Cardiac septum (tissue), 1 donor: Measurements from ENCODE around the gene VPS25. TPM values are rescaled to one million over a fixed set of nuclear protein-coding genes. Genes with fewer than 3 reads are reported as not detected.

Experiments
- DNase-seq: peaks from one replicate; pipeline ENCODE4 v3.0.0-alpha.2; 2020; ENCODE audit warnings: low spot score
- intact Hi-C: fragments of 100-400 bp; cut with DNase I; formaldehyde crosslinking; loops from one replicate; pipeline ENCODE4 v1.14.0; 2022
- total RNA-seq: library from RNA; stranded (reverse); fragmentation: NEBNext Ultra II Directional; extraction: Animal tissue kit (Norgen Biotek cat#: 25700); gene quantifications from one replicate; pipeline ENCODE4 v1.2.1, GENCODE V29; 2021
- donor health status: DM: no; HTN: no; CAD: no.

The VPS25 gene
- total RNA-seq, 1 donor from 2014 or later: 32.3 TPM

GRCh38 chr17:42784811-42785592, 11.8 kb downstream of the VPS25 start:
- intact Hi-C loops: no loop called here
- DNase-seq: no peak

GRCh38 chr17:42787266-42787665, 14.0 kb downstream of the VPS25 start:
- DNase-seq: no peak
- intact Hi-C loops: no loop called here

GRCh38 chr17:42791948-42792347, 18.7 kb downstream of the VPS25 start:
- DNase-seq: no peak
- intact Hi-C loops: no loop called here

- DNase-seq: no peak
- intact Hi-C loops: no loop called here
Measured at GRCh38 chr17:42792545-42792944, 19.3 kb downstream of the VPS25 start.

GRCh38 chr17:42795061-42795460, 21.8 kb downstream of the VPS25 start:
- DNase-seq: peak; percentile 58
- intact Hi-C loops: no loop called here

- peak; percentile 66 for DNase-seq
- intact Hi-C loops: no loop called here
Measured at GRCh38 chr17:42795465-42795864, 22.2 kb downstream of the VPS25 start.

GRCh38 chr17:42796066-42796758, 23.0 kb downstream of the VPS25 start:
- intact Hi-C loops: no loop called here
- peak; percentile 58 for DNase-seq

GRCh38 chr17:42797067-42798007, 24.1 kb downstream of the VPS25 start:
- peak; percentile 53 for DNase-seq
- intact Hi-C loops: no loop called here

GRCh38 chr17:42798011-42798382, 24.7 kb downstream of the VPS25 start:
- intact Hi-C loops: no loop called here
- no peak for DNase-seq

- intact Hi-C loops: no loop called here
- DNase-seq: peak; percentile 93
Measured at GRCh38 chr17:42798383-42799380, 25.4 kb downstream of the VPS25 start, which contains the start of the genes CNTD1 and COA3. Gene CNTD1, plus strand, starts transcription at chr17:42798861. Its CDS starts 207 bp downstream, at chr17:42799068. Gene COA3, minus strand, starts transcription at chr17:42798704. Its CDS starts 23 bp downstream, at chr17:42798681.

- no peak for DNase-seq
Measured at GRCh38 chr17:42803074-42803883, 30.0 kb downstream of the VPS25 start.

GRCh38 chr17:42804918-42805367, 31.7 kb downstream of the VPS25 start:
- DNase-seq: no peak
- intact Hi-C loops: no loop called here

More at GRCh38 chr17:42803074-42803883, 30.0 kb downstream of the VPS25 start:
- intact Hi-C loops: no loop called here

- DNase-seq: no peak
- intact Hi-C loops: no loop called here
Measured at GRCh38 chr17:42806249-42806648, 33.0 kb downstream of the VPS25 start.

- no peak for DNase-seq
Measured at GRCh38 chr17:42809250-42809649, 36.0 kb downstream of the VPS25 start.

GRCh38 chr17:42814633-42815399, 41.6 kb downstream of the VPS25 start:
- intact Hi-C loops: no loop called here
- DNase-seq: no peak

More at GRCh38 chr17:42809250-42809649, 36.0 kb downstream of the VPS25 start:
- intact Hi-C loops: no loop called here

GRCh38 chr17:42817866-42818265, 44.6 kb downstream of the VPS25 start:
- DNase-seq: no peak
- intact Hi-C loops: no loop called here

GRCh38 chr17:42818379-42818778, 45.1 kb downstream of the VPS25 start:
- intact Hi-C loops: no loop called here
- DNase-seq: no peak
